ENCODE measurements around the gene BTBD1.
"Not testable (repeated sequence)": the region's sequence is repeated elsewhere in the genome, so short reads cannot be mapped to it uniquely, and the experiment has no call there.

BTBD1 gene

DNA sequence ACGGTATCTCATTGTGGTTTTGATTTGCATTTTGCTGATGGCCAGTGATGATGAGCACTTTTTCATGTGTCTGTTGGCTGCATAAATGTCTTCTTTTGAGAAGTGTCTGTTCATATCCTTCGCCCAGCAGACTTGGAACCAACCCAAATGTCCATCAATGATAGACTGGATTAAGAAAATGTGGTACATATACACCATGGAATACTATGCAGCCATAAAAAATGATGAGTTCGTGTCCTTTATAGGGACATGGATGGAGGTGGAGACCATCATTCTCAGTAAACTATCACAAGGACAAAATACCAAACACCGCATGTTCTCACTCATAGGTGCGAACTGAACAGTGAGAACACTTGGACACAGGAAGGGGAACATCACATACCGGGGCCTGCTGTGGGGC lies 35.8 kb downstream of the BTBD1 start:
- H3K27me3 ChIP-seq (ENCODE audit: control insufficient read depth in 5 of 5, insufficient read depth in 4 of 5, low read length in 5 of 5); H3K4me1 ChIP-seq (ENCODE audit: control insufficient read depth in 5 of 5, insufficient read depth in 5 of 5, low read length in 5 of 5); H3K4me3 ChIP-seq (ENCODE audit: low read depth in 1 of 5, low read length in 5 of 5); H3K27ac ChIP-seq (ENCODE audit: low read depth, low read length); H3K9me3 ChIP-seq (ENCODE audit: control insufficient read depth in 5 of 5, low read length in 5 of 5); H3K9ac ChIP-seq (ENCODE audit: low read length in 5 of 5): not testable (repeated sequence)
- H3K36me3 ChIP-seq (ENCODE audit: control insufficient read depth in 5 of 5, insufficient read depth in 5 of 5, low read length in 5 of 5), result peaks cover 10 to 29% (median 22%) of the 10 kb centered on the region in 5 donors

- no peaks in the 10 kb centered on the region for H3K9me3 ChIP-seq (ENCODE audit: control insufficient read depth in 5 of 5, low read length in 5 of 5)
- peaks cover 10 to 28% (median 21%) of the 10 kb centered on the region in 5 donors for H3K36me3 ChIP-seq (ENCODE audit: control insufficient read depth in 5 of 5, insufficient read depth in 5 of 5, low read length in 5 of 5)
- H3K4me1 ChIP-seq (ENCODE audit: control insufficient read depth in 5 of 5, insufficient read depth in 5 of 5, low read length in 5 of 5), result no peaks in the 10 kb centered on the region
- H3K27ac ChIP-seq (ENCODE audit: low read depth, low read length), result no peak overlapping the region
- no peaks in the 10 kb centered on the region for H3K27me3 ChIP-seq (ENCODE audit: control insufficient read depth in 5 of 5, insufficient read depth in 4 of 5, low read length in 5 of 5)
- H3K4me3 ChIP-seq (ENCODE audit: low read depth in 1 of 5, low read length in 5 of 5), result no peak overlapping the region
- no peak overlapping the region for H3K9ac ChIP-seq (ENCODE audit: low read length in 5 of 5)
Measured at GRCh38 chr15:83030021-83030420, 37.0 kb downstream of the BTBD1 start.

GRCh38 chr15:83018436-83018835 lies 48.6 kb downstream of the BTBD1 start:
- H3K27ac ChIP-seq (ENCODE audit: low read depth, low read length), result no peak overlapping the region

DNA sequence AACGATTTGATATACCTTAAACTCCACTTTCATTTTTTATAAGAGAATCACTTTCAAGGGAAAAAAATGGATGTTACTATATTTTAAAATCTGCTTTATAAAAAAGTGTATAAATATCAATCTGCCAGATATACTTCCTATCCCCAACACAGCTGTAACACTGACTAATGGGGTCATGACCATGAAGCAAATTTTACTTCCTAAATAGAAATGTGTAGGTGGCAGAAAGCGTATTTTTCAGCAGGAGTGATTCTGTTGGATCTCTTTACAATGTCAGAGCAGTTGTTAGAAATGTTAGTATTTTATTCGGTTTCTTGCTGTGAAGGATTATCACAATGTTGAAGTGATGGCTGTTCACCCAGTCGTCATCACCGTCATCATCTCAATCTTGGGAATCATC lies 50.1 kb downstream of the BTBD1 start:
- Histone ChIP-seq H3K9me3 (ENCODE audit: control insufficient read depth in 5 of 5, low read length in 5 of 5) (no peaks in the 10 kb centered on the region), H3K4me1 (ENCODE audit: control insufficient read depth in 5 of 5, insufficient read depth in 5 of 5, low read length in 5 of 5) (peaks cover 3 to 9% (median 8%) of the 10 kb centered on the region in 5 donors), H3K4me3 (ENCODE audit: low read depth in 1 of 5, low read length in 5 of 5) (no peak overlapping the region), H3K36me3 (ENCODE audit: control insufficient read depth in 5 of 5, insufficient read depth in 5 of 5, low read length in 5 of 5) (peaks cover 18 to 39% (median 28%) of the 10 kb centered on the region in 5 donors), H3K27me3 (ENCODE audit: control insufficient read depth in 5 of 5, insufficient read depth in 4 of 5, low read length in 5 of 5) (no peaks in the 10 kb centered on the region), H3K27ac (ENCODE audit: low read depth, low read length) (no peak overlapping the region), H3K9ac (ENCODE audit: low read length in 5 of 5) (no peak overlapping the region)

More at GRCh38 chr15:83018436-83018835, 48.6 kb downstream of the BTBD1 start:
- Histone ChIP-seq H3K4me1 (ENCODE audit: control insufficient read depth in 5 of 5, insufficient read depth in 5 of 5, low read length in 5 of 5) (no peaks in the 10 kb centered on the region), H3K4me3 (ENCODE audit: low read depth in 1 of 5, low read length in 5 of 5) (no peak overlapping the region), H3K9ac (ENCODE audit: low read length in 5 of 5) (no peak overlapping the region), H3K27me3 (ENCODE audit: control insufficient read depth in 5 of 5, insufficient read depth in 4 of 5, low read length in 5 of 5) (no peaks in the 10 kb centered on the region), H3K36me3 (ENCODE audit: control insufficient read depth in 5 of 5, insufficient read depth in 5 of 5, low read length in 5 of 5) (peaks cover 18 to 41% (median 28%) of the 10 kb centered on the region in 5 donors), H3K9me3 (ENCODE audit: control insufficient read depth in 5 of 5, low read length in 5 of 5) (no peaks in the 10 kb centered on the region)

GRCh38 chr15:83015361-83015760 lies 51.7 kb downstream of the BTBD1 start:
- no peaks in the 10 kb centered on the region for H3K27me3 ChIP-seq (ENCODE audit: control insufficient read depth in 5 of 5, insufficient read depth in 4 of 5, low read length in 5 of 5)
- no peaks in the 10 kb centered on the region for H3K9me3 ChIP-seq (ENCODE audit: control insufficient read depth in 5 of 5, low read length in 5 of 5)
- H3K4me3 ChIP-seq (ENCODE audit: low read depth in 1 of 5, low read length in 5 of 5), result no peak overlapping the region
- no peak overlapping the region for H3K27ac ChIP-seq (ENCODE audit: low read depth, low read length)
- H3K36me3 ChIP-seq (ENCODE audit: control insufficient read depth in 5 of 5, insufficient read depth in 5 of 5, low read length in 5 of 5), result peaks cover 15 to 36% (median 26%) of the 10 kb centered on the region in 5 donors
- no peak overlapping the region for H3K9ac ChIP-seq (ENCODE audit: low read length in 5 of 5)
- peaks cover 6 to 21% (median 17%) of the 10 kb centered on the region in 5 donors for H3K4me1 ChIP-seq (ENCODE audit: control insufficient read depth in 5 of 5, insufficient read depth in 5 of 5, low read length in 5 of 5)

GRCh38 chr15:83014205-83014653 lies 52.8 kb downstream of the BTBD1 start:
- H3K27ac ChIP-seq (ENCODE audit: low read depth, low read length), result no peak overlapping the region
- no peaks in the 10 kb centered on the region for H3K27me3 ChIP-seq (ENCODE audit: control insufficient read depth in 5 of 5, insufficient read depth in 4 of 5, low read length in 5 of 5)
- no peak overlapping the region for H3K9ac ChIP-seq (ENCODE audit: low read length in 5 of 5)
- no peaks in the 10 kb centered on the region for H3K9me3 ChIP-seq (ENCODE audit: control insufficient read depth in 5 of 5, low read length in 5 of 5)
- H3K36me3 ChIP-seq (ENCODE audit: control insufficient read depth in 5 of 5, insufficient read depth in 5 of 5, low read length in 5 of 5), result peaks cover 11 to 30% (median 18%) of the 10 kb centered on the region in 5 donors
- peaks cover 10 to 26% (median 21%) of the 10 kb centered on the region in 5 donors for H3K4me1 ChIP-seq (ENCODE audit: control insufficient read depth in 5 of 5, insufficient read depth in 5 of 5, low read length in 5 of 5)
- no peak overlapping the region for H3K4me3 ChIP-seq (ENCODE audit: low read depth in 1 of 5, low read length in 5 of 5)

GRCh38 chr15:83012636-83013035 lies 54.4 kb downstream of the BTBD1 start:
- peaks cover 10 to 26% (median 21%) of the 10 kb centered on the region in 5 donors for H3K4me1 ChIP-seq (ENCODE audit: control insufficient read depth in 5 of 5, insufficient read depth in 5 of 5, low read length in 5 of 5)
- peak overlapping the region in 3 of 5 donors; percentile 92 to 98 (median 97) for H3K9ac ChIP-seq (ENCODE audit: low read length in 5 of 5)
- H3K9me3 ChIP-seq (ENCODE audit: control insufficient read depth in 5 of 5, low read length in 5 of 5), result no peaks in the 10 kb centered on the region
- H3K27me3 ChIP-seq (ENCODE audit: control insufficient read depth in 5 of 5, insufficient read depth in 4 of 5, low read length in 5 of 5), result no peaks in the 10 kb centered on the region
- peaks cover 12 to 31% (median 18%) of the 10 kb centered on the region in 5 donors for H3K36me3 ChIP-seq (ENCODE audit: control insufficient read depth in 5 of 5, insufficient read depth in 5 of 5, low read length in 5 of 5)
- peak overlapping the region in 2 of 5 donors; percentile 94 to 99 for H3K4me3 ChIP-seq (ENCODE audit: low read depth in 1 of 5, low read length in 5 of 5)
- H3K27ac ChIP-seq (ENCODE audit: low read depth, low read length), result no peak overlapping the region

DNA sequence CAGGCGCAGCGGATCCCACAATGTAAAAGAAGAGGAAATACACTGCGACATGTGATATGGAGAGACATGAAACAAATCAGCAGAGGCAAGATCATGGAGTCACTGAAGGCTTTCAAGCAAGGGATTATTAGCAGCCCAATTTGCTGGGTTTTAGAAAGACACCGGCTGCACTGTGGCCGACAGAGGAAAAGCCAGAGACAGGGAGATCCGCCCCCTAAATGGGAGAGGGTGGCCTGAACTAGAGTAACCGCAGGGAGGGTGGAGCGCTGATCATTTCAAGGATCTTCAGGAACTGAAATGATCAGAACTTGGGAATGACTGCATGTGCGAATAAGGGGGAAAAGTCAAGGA lies 55.0 kb downstream of the BTBD1 start:
- H3K27me3 ChIP-seq (ENCODE audit: control insufficient read depth in 5 of 5, insufficient read depth in 4 of 5, low read length in 5 of 5), result no peaks in the 10 kb centered on the region
- H3K27ac ChIP-seq (ENCODE audit: low read depth, low read length), result peak overlapping the region; percentile 87
- peak overlapping the region; percentile 58 to 98 (median 92) for H3K9ac ChIP-seq (ENCODE audit: low read length in 5 of 5)
- H3K9me3 ChIP-seq (ENCODE audit: control insufficient read depth in 5 of 5, low read length in 5 of 5), result no peaks in the 10 kb centered on the region
- H3K36me3 ChIP-seq (ENCODE audit: control insufficient read depth in 5 of 5, insufficient read depth in 5 of 5, low read length in 5 of 5), result peaks cover 11 to 31% (median 15%) of the 10 kb centered on the region in 5 donors
- H3K4me3 ChIP-seq (ENCODE audit: low read depth in 1 of 5, low read length in 5 of 5), result peak overlapping the region; percentile 71 to 99 (median 94)
- peaks cover 10 to 26% (median 21%) of the 10 kb centered on the region in 5 donors for H3K4me1 ChIP-seq (ENCODE audit: control insufficient read depth in 5 of 5, insufficient read depth in 5 of 5, low read length in 5 of 5)

DNA sequence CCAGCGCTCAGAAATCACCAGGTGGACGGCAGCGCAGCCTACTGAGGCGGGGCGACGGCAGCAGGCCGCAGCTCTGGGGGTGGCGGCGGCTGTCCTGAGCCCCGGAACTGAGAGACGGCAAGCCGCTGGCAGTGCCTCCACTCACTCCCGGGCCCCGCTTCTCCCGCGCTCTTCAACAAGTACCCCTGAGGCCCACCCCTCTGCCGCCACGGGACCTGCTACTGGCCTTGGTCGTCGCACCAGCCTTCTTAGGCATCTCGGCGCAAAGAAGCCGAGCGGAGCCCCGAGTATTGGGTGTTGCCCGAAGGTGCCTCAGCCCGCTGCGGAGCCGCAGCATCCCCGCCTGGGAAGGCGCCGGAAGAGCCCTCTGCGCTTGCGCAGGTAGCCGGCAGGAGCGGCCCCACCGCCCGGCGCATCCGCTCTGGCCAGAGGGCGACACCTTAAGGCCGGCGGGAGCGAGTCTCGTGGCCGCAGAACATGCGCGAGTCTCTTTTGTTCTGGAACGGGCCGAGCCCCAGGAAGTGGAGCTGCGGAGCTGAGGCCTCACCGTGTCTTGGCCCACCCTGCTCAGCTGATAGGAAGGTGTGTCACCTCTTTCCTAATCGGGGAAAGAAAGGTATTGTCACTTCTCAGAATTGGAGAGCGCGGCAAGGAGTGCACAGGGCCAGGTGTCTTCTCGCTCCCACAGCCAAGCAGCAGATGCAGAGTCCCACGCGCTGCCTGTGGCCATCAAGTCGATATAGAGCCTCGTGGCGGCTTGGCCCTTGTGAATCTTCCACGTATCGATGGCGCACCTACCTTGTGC lies 55.6 kb downstream of the BTBD1 start, which contains the start of gene C15orf40:
Gene C15orf40 (minus strand): TSS at position 369 of the 805 bp plus-strand sequence. CDS start 32 bp downstream, at position 337.
- Histone ChIP-seq H3K9me3 (ENCODE audit: control insufficient read depth in 5 of 5, low read length in 5 of 5) (no peaks in the 10 kb centered on the region), H3K4me3 (ENCODE audit: low read depth in 1 of 5, low read length in 5 of 5) (peak within 1 kb of the TSS; percentile 91 to 99 (median 99)), H3K4me1 (ENCODE audit: control insufficient read depth in 5 of 5, insufficient read depth in 5 of 5, low read length in 5 of 5) (peaks cover 10 to 26% (median 21%) of the 10 kb centered on the region in 5 donors), H3K9ac (ENCODE audit: low read length in 5 of 5) (peak within 1 kb of the TSS; percentile 64 to 98 (median 92)), H3K36me3 (ENCODE audit: control insufficient read depth in 5 of 5, insufficient read depth in 5 of 5, low read length in 5 of 5) (peaks cover 11 to 32% (median 16%) of the 10 kb centered on the region in 5 donors), H3K27me3 (ENCODE audit: control insufficient read depth in 5 of 5, insufficient read depth in 4 of 5, low read length in 5 of 5) (no peaks in the 10 kb centered on the region), H3K27ac (ENCODE audit: low read depth, low read length) (peak within 1 kb of the TSS; percentile 87)

DNA sequence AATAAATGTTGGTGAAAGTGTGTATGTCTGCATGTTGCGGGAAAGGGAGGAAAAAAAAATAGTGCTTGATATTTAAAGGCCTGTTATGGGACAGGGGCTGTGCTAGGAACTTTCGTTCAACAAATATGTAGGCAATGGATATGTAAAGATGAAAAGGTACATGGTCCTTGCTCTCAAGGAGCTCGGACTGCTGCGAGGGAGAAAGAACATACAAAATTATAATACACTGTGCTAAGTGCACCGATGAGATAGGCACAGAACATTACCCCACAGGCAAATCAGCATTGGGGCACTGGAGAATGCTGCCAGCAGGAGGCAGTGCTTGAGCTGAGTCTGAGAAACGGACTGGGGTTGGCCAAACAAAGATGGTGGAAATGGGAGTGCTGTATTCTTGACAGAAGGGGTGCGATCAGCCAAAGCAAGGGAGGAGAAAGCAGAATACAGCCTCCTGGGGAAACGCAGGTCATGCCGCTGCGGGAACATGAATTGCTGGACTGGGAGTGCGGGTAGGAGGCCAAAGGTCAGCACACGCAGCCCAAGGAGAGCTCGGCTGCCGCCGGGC lies 56.3 kb downstream of the BTBD1 start:
- Histone ChIP-seq H3K9me3 (ENCODE audit: control insufficient read depth in 5 of 5, low read length in 5 of 5) (no peaks in the 10 kb centered on the region), H3K36me3 (ENCODE audit: control insufficient read depth in 5 of 5, insufficient read depth in 5 of 5, low read length in 5 of 5) (peaks cover 11 to 31% (median 13%) of the 10 kb centered on the region in 5 donors), H3K4me1 (ENCODE audit: control insufficient read depth in 5 of 5, insufficient read depth in 5 of 5, low read length in 5 of 5) (peaks cover 10 to 26% (median 21%) of the 10 kb centered on the region in 5 donors), H3K27me3 (ENCODE audit: control insufficient read depth in 5 of 5, insufficient read depth in 4 of 5, low read length in 5 of 5) (no peaks in the 10 kb centered on the region), H3K27ac (ENCODE audit: low read depth, low read length) (peak overlapping the region; percentile 87), H3K4me3 (ENCODE audit: low read depth in 1 of 5, low read length in 5 of 5) (peak overlapping the region; percentile 91 to 99 (median 99)), H3K9ac (ENCODE audit: low read length in 5 of 5) (peak overlapping the region; percentile 30 to 98 (median 92))
